HG03095 (cell line): ENCODE data around the gene EIF5.

Experiments
- ATAC-seq: cut with Tn5 transposase; IDR thresholded peaks from one replicate; pipeline ENCODE4 v1.9.1; 2021; ENCODE audit warnings: moderate library complexity; ENCODE audit not compliant: unreplicated experiment

Gene EIF5

GRCh38 chr14:103391048-103391447, 57.0 kb downstream of the EIF5 start:
- ATAC-seq: no peak

GRCh38 chr14:103392106-103392505, 58.1 kb downstream of the EIF5 start:
- no peak for ATAC-seq

- no peak for ATAC-seq
Measured at GRCh38 chr14:103392572-103392971, 58.5 kb downstream of the EIF5 start.

GRCh38 chr14:103393070-103393469, 59.0 kb downstream of the EIF5 start:
- ATAC-seq: no peak

- no peak for ATAC-seq
Measured at GRCh38 chr14:103393676-103394626, 59.9 kb downstream of the EIF5 start.
